GM12878 (cell line): ENCODE measurements around the gene VWA7.

Source experiments
- CHD4 ChIP-seq: fragments of 200-600 bp; sonication (generic); IDR thresholded peaks from 2 replicates; pipeline ENCODE4 v1.6.1; 2016; ENCODE audit warnings: mild to moderate bottlenecking
- TF ChIP-seq, protein P1 (sequence below), 3 experiments: IDR thresholded peaks in 2 of 3; conservative IDR thresholded peaks in 1 of 3; 2 replicates each; pipeline ENCODE4 v1.5.1; 2011; ENCODE audit warnings: low read depth in 3 of 3, low read length in 3 of 3, mild to moderate bottlenecking in 3 of 3, control low read depth in 2 of 3, moderate library complexity in 2 of 3, inconsistent platforms in 1 of 3, mixed read lengths in 1 of 3; ENCODE audit not compliant: control insufficient read depth in 2 of 3, insufficient read depth in 1 of 3; ENCODE audit errors: extremely low read depth in 1 of 3

DNA sequence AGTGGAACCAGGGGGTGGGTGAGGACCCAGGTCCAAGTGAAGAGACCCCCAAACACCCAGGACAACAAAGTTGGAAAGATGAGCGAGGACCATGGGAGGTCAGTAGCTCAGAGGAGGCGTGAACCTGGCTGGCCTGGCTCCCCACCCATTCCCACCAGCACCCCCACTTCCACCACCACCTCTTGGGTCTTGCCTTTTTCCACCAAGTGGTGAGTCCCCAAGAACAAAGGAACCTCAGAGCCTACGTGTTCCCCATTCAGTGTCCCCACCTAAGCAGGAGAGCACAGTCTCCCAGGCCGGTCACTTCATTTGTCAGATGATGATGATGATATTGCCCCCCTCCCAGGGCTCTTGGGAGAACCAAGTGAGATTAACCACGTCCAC lies 531 bp upstream of the VWA7 start:
- TF ChIP-seq, protein P1, sequence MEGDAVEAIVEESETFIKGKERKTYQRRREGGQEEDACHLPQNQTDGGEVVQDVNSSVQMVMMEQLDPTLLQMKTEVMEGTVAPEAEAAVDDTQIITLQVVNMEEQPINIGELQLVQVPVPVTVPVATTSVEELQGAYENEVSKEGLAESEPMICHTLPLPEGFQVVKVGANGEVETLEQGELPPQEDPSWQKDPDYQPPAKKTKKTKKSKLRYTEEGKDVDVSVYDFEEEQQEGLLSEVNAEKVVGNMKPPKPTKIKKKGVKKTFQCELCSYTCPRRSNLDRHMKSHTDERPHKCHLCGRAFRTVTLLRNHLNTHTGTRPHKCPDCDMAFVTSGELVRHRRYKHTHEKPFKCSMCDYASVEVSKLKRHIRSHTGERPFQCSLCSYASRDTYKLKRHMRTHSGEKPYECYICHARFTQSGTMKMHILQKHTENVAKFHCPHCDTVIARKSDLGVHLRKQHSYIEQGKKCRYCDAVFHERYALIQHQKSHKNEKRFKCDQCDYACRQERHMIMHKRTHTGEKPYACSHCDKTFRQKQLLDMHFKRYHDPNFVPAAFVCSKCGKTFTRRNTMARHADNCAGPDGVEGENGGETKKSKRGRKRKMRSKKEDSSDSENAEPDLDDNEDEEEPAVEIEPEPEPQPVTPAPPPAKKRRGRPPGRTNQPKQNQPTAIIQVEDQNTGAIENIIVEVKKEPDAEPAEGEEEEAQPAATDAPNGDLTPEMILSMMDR (IDR thresholded peaks at IDR 0.05 in 2 of 3, conservative IDR thresholded peaks at IDR 0.05 in 1 of 3; ENCODE audit: control insufficient read depth in 2 of 3, extremely low read depth in 1 of 3, insufficient read depth in 1 of 3, low read depth in 3 of 3, low read length in 3 of 3), result no peak
- TF ChIP-seq CHD4, result no peak
